ENCODE measurements around the gene CAPZA1. TPM values are rescaled to one million over a fixed set of nuclear protein-coding genes. Genes with fewer than 3 reads are reported as not detected.

CAPZA1 gene
- total RNA-seq, 1 donor from 2014 or later = 143 TPM

DNA sequence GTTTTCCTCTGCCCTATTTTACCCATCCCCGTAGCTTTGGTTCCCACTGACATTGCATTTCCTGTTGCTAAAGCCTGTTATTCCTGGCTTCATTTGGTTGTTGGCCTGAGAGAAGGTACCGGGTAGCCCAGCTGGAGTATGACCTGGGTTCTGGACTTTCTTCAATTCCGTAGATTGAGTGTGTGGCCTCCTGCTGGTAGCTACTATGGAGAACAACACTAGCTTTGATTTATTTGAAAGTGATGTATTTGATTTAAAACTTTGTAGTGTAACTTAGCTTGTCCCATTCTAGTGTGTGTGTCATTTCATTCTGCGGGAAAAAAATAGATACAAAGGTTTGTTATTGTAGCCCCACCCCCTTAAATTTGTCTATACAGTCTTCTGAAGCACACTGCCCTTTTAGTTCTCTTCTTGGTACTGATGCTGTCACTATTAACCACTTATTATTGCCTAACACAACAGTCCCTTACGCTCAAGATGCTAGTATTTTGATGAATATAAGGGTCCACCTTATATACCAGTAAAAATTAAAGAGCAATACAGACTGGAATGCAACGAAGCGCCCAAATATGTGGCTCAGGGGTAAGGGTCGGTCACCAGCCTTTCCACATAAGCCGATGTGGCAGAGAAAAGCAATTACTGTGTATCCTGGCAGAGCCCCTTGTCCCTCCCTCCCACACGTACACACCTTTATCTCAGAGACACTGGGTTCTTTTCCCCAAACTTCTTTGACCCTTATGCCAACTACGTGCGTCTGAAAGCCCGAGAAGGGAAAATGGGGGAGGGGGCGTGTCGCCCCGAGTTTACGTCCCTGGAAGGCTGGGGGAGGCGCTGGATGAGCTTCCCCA, 54.2 kb downstream of the CAPZA1 start:
- intact Hi-C loops (cut with DNase I) = no loop called here
- peaks cover 31% of the 10 kb centered on the region for H3K4me1 ChIP-seq

DNA sequence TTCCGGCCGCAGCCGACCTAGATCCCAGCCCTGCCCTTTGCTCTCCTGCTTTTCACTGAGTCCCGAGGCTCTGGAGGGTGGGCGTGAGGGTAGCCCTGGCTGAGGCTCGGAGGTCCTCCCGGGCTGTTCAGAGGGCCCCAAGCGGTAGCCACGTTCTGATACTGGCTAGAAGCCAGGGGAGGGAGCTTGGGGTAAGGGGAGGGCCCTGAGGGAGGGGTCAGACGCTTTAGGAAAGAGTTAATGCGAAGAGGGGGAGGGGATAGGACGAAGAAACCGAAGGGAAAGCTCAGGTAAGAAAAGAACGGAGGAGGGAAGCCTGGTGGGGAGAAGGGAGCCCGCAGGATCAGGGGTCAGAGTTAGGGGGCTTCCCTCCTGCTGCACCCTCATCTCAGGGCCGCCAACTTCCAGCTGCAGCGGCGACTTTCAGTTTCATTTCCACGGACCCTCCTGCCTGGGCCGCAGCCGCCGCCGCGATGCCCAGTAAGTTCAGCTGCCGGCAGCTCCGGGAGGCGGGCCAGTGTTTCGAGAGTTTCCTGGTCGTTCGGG, 54.9 kb downstream of the CAPZA1 start, which contains the start of gene MOV10:
MOV10 (plus strand) TSS at position 220 of the 546 bp plus-strand sequence; CDS start at position 474, 254 bp downstream.
- ATAC-seq = peak; percentile 88 to 90

More for the DNA sequence above, 54.2 kb downstream of the CAPZA1 start:
- Histone ChIP-seq H3K36me3 (peaks cover 35% of the 10 kb centered on the region), H3K27ac (peak overlapping the region; percentile 89), H3K4me3 (peak overlapping the region; percentile 92), H3K27me3 (ENCODE audit: low read depth) (no peaks in the 10 kb centered on the region), H3K9me3 (no peaks in the 10 kb centered on the region)
- ATAC-seq (peak; percentile 6 to 39), DNase-seq (no peak)
- TF ChIP-seq, protein P1, sequence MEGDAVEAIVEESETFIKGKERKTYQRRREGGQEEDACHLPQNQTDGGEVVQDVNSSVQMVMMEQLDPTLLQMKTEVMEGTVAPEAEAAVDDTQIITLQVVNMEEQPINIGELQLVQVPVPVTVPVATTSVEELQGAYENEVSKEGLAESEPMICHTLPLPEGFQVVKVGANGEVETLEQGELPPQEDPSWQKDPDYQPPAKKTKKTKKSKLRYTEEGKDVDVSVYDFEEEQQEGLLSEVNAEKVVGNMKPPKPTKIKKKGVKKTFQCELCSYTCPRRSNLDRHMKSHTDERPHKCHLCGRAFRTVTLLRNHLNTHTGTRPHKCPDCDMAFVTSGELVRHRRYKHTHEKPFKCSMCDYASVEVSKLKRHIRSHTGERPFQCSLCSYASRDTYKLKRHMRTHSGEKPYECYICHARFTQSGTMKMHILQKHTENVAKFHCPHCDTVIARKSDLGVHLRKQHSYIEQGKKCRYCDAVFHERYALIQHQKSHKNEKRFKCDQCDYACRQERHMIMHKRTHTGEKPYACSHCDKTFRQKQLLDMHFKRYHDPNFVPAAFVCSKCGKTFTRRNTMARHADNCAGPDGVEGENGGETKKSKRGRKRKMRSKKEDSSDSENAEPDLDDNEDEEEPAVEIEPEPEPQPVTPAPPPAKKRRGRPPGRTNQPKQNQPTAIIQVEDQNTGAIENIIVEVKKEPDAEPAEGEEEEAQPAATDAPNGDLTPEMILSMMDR (IDR thresholded peaks at IDR 0.05) = peak; percentile 23

DNA sequence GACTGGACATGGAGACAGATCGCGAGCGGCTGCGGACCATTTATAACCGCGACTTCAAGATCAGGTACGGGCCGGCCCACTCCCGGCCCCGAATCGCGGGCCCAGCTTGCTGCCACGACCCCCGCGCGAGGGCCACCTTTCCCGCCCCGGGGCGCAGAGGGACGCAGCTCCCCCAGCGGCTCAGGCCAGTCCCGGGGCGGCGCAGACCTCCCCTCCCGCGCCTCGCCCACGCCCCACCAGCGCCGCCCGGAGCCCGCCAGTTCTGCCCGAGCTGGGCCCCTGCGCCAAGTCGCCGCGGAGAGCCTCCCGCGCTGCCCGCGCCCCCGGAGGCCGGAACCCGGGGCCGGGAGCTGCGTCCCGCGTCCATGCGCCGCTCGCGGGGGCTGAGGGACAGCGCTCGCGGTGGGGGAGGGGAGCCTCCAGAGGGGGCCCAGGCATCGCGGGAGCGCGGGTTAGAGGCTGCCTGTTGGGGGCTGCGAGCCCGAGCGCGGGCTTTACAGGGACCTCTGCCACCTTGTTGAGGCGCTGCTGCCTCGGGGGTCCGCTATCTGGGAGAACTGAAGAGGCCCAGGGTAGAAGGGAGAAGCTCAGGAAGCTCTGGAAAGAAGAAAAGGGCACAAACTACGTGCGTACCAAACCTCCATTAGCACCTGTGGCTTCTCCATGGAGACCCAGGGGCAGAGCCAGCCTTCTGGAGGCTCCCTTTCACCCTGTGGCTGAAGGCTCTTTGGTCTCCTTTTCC, 55.5 kb downstream of the CAPZA1 start:
- ATAC-seq = peak; percentile 86 to 88
- peak overlapping the region; percentile 92 for H3K4me3 ChIP-seq
- H3K27me3 ChIP-seq (ENCODE audit: low read depth) = no peaks in the 10 kb centered on the region
- peak overlapping the region; percentile 89 for H3K27ac ChIP-seq
- peaks cover 21% of the 10 kb centered on the region for H3K36me3 ChIP-seq
- intact Hi-C loops (cut with DNase I) = no loop called here
- peaks cover 31% of the 10 kb centered on the region for H3K4me1 ChIP-seq
- DNase-seq = no peak
- no peaks in the 10 kb centered on the region for H3K9me3 ChIP-seq
- TF ChIP-seq, protein P1 (IDR thresholded peaks at IDR 0.05) = peak; percentile 17

More for the DNA sequence above, 54.9 kb downstream of the CAPZA1 start, which contains the start of gene MOV10:
- peak within 1 kb of the TSS; percentile 92 for H3K4me3 ChIP-seq
- H3K27ac ChIP-seq = peak within 1 kb of the TSS; percentile 89
- TF ChIP-seq, protein P1 (IDR thresholded peaks at IDR 0.05) = no peak
- DNase-seq = peak; percentile 87
- intact Hi-C loops (cut with DNase I) = no loop called here
- H3K36me3 ChIP-seq = peaks cover 28% of the 10 kb centered on the region
- H3K9me3 ChIP-seq = no peaks in the 10 kb centered on the region
- peaks cover 31% of the 10 kb centered on the region for H3K4me1 ChIP-seq
- H3K27me3 ChIP-seq (ENCODE audit: low read depth) = no peaks in the 10 kb centered on the region

DNA sequence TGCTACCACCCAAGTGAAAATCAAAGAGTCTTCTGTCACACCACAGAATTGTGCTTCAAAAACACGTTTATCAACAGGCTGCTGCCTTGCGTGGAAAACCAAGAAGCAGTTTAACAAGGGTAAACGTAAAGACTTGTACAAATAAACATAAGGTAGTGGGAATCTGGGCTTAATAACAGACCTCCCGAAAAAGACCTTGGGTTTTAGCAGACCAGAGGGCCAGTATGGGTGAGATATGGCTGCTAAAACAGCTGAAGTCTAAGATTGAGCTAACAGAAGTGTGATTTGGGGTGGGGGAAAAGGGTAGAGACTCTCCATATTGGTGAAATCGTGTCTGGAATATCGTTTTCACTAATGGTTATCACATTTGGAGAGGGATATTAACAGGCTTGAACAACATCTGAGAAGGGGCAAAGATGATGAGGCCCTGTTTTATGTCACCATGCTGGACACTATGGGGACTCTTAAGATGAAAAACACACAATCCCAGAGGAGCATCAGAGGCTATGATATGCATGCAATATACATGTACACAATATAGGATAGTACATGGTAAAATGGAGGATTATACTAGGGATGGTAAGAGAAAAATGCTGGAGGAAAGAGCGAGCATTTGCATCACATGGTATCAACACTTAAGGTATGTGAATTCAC, 56.2 kb downstream of the CAPZA1 start:
- H3K4me1 ChIP-seq = peaks cover 31% of the 10 kb centered on the region
- H3K4me3 ChIP-seq = peak overlapping the region; percentile 92
- peaks cover 14% of the 10 kb centered on the region for H3K36me3 ChIP-seq
- H3K27ac ChIP-seq = peak overlapping the region; percentile 89
- H3K27me3 ChIP-seq (ENCODE audit: low read depth) = no peaks in the 10 kb centered on the region
- DNase-seq (no peak), ATAC-seq (no peak)
- intact Hi-C loops (cut with DNase I) = no loop called here
- H3K9me3 ChIP-seq = no peaks in the 10 kb centered on the region
- TF ChIP-seq, protein P1 (IDR thresholded peaks at IDR 0.05) = no peak

DNA sequence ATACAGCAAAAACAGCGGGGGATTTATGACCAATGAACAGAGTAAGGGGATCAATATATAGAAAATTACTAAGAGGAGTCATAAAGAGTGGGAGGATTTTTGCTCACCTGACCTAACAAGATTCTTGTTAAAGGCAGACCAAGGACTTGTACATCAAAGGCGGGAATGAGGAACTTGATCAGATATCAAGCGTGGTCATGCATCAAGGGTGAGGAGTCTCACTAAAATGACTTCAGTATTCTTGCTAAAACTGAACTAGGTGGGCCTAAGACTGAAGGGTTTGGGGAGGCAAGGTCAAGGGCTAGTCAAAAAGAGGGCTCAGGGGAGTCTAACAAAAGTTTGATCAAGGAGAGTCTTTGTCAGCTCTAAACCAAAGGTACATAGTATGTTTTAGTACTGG, 56.9 kb downstream of the CAPZA1 start:
- H3K27me3 ChIP-seq (ENCODE audit: low read depth) = no peaks in the 10 kb centered on the region
- TF ChIP-seq, protein P1 (IDR thresholded peaks at IDR 0.05) = no peak
- intact Hi-C loops (cut with DNase I) = no loop called here
- peaks cover 31% of the 10 kb centered on the region for H3K4me1 ChIP-seq
- H3K27ac ChIP-seq = no peak overlapping the region
- no peak overlapping the region for H3K4me3 ChIP-seq
- no peaks in the 10 kb centered on the region for H3K9me3 ChIP-seq
- ATAC-seq (no peak), DNase-seq (no peak)
- peaks cover 7% of the 10 kb centered on the region for H3K36me3 ChIP-seq
